Articular chondrocyte of knee joint (primary cell): Measurements from ENCODE around the gene CACNA1D. TPM values are rescaled to one million over a fixed set of nuclear protein-coding genes. Genes with fewer than 3 reads are reported as not detected.

Experiments used
- small RNA-seq: library from RNA; depleted of rRNA; stranded (forward); fragments of <200 nt; gene quantifications from one replicate; pipeline ENCODE3, GENCODE V24; 2012
- total RNA-seq: library from RNA; depleted of rRNA; stranded (reverse); fragments of >200 nt; gene quantifications from 2 replicates; pipeline ENCODE4 v1.2.3, GENCODE V29; 2012

CACNA1D gene
- 0.91 and 2.9 TPM in 2 replicates for total RNA-seq

DNA sequence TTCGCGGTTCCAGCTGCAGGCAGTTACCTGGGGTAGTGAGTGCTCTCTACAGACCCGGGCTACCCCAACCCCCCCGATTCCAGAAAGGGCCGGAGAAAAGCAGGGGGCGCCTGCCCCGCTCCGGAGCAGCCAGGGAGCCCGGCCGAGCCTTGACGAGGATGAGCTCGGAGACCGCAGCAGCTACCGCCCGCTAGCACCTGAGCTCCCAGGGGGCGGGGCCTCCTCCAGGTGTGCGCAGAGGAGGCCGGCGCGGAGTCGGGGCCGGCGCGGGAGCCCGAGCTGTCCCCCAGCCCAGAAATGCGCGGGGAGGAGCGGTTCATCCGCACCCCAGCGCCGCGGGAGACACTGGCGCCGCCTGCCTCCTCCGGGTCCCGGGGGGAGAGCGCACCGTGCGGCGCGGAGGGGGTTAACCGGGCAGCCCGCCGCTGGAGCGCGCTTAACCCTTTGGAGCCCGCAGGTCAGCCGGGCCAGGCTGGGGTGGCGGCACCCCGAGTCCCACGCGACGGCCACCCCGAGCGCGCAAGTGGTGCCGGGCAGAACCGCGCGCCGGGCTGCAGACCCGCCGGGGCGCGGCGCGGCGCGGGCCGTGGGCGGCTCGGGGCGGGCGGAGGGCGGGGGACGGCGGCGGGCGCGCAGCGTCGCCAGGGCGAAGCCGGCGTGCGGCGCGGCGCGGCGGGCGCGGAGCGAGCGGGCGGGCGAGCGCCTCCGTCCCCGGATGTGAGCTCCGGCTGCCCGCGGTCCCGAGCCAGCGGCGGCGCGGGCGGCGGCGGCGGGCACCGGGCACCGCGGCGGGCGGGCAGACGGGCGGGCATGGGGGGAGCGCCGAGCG, at the start of gene CACNA1D:
CACNA1D (plus strand) TSS at position 649 of the 829 bp plus-strand sequence. CDS start 556 bp downstream, outside the sequence.

DNA sequence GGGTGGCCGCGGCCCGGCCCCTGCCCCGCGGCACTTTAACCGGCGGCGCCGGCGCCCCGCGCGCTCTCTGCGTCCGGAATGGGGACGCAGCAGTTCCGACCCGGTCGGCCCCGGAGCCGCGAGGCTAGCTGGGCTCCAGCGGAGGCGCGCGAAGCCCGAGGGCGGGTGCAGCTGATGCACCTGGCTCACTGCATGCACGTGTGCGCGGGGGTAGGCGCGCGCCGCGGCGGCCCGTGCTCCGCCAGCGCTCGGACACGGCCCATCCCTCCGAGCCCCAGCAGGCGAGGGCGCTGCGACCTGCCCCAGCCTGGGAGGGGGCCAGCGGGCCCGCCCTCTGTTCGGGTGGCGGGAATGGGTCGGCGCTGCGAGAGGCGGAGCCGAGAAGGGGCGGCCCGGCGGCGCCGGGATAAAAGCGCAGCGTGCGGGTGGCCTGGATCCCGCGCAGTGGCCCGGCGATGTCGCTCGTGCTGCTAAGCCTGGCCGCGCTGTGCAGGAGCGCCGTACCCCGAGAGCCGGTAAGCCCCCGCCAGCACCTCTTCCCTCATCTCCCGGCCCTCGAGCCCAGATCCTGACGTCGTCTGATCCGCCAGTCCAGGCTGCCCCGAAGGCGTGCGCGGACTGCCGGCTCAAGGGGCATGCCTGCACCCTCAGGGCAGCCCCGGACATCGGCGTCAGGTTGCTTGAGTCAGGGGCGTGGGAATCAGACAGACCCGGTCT, 351.9 kb downstream of the CACNA1D start, which contains the start of the genes CHDH and IL17RB:
CHDH (minus strand) TSS at position 286 of the 717 bp plus-strand sequence. CDS start 22,411 bp downstream, outside the sequence.
IL17RB (plus strand) TSS at position 435 of the 717 bp plus-strand sequence; CDS start at position 456, 21 bp downstream.

Small RNA genes lying within 50 kb of the gene (small RNA-seq; reads per million reads assigned to genes)
- not detected for gene AC012467.1
- gene RF00154, result 8.5 reads per million, percentile 93 among the genes with 10 or more reads in this experiment

Other genes starting within 250 kb of the CACNA1D start
- gene TKT, start 238.6 kb upstream of the CACNA1D start, total RNA-seq, result 343 and 431 TPM in 2 replicates
- gene DCP1A, start 147.1 kb upstream of the CACNA1D start, total RNA-seq, result 17.0 and 18.1 TPM in 2 replicates